NCI-H2227 (cell line): Measurements from ENCODE around the gene CAPN2.

Experiments used
- DNase-seq: peaks from one replicate; lab custom pipeline; 2025; ENCODE audit not compliant: unreplicated experiment; lab: John Stamatoyannopoulos, UW

Gene CAPN2

DNA sequence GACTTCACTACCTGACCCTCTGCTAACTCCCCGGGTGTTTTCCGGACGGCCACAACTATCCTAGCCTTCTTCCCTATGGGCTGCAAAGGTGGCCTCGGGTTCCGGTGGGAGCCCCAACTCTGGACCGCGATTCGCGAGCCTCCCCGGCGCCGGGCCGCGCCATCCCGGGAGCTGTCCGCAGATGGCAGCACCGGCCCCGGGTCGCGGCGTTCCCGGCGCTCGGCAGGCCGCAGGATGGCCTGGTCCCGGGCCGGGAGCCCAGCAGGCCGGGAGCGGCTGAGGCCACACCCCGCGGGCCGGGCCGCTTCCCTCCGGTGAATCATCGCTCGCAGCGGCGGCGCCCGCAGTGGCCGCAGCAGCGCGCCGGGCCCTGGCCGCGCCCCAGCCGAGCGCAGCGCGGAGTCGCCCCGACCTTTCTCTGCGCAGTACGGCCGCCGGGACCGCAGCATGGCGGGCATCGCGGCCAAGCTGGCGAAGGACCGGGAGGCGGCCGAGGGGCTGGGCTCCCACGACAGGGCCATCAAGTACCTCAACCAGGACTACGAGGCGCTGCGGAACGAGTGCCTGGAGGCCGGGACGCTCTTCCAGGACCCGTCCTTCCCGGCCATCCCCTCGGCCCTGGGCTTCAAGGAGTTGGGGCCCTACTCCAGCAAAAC, at the start of gene CAPN2:
TSS of gene CAPN2 (plus strand) at position 346 of the 656 bp plus-strand sequence. CDS start at position 448, 102 bp downstream.
- DNase-seq = peak; percentile 82

DNA sequence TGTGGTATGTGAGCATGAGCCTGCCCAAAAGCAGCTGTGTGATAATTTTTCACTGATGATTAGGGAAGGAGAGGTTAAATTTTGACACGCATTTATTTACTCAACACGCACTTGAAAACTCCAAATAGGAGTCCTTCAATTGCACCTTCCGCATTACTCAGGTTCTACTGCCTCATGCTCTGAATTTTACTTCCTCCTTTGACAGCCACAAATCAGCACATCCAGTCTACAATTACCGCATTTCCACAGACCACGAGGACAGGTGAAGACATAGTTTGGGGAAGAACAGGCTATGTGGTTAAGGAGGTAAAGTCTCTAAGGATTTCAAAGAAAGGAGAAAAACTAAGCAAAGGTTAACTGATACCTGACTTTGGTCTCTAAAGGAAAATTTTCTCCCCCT, 49.4 kb upstream of the CAPN2 start:
- no peak for DNase-seq

DNA sequence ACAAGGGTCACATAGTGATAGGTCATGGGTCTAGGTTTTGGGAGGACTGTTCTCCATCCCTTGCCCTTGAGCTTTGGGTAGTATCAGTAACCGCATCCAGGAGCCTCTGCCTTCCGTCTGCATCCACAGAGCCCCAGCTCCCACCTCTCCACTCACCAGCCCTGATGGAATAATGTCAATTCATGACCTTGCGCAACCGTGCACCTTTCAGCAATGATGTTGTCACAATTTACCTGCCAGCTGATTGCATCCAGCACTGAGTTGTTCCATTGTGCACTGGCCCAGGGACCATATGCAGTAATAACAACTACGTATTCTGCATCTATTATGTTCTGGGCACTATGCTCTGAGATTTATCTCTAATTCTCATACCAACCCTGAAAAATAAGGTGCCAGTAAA, 48.2 kb upstream of the CAPN2 start:
- no peak for DNase-seq

DNA sequence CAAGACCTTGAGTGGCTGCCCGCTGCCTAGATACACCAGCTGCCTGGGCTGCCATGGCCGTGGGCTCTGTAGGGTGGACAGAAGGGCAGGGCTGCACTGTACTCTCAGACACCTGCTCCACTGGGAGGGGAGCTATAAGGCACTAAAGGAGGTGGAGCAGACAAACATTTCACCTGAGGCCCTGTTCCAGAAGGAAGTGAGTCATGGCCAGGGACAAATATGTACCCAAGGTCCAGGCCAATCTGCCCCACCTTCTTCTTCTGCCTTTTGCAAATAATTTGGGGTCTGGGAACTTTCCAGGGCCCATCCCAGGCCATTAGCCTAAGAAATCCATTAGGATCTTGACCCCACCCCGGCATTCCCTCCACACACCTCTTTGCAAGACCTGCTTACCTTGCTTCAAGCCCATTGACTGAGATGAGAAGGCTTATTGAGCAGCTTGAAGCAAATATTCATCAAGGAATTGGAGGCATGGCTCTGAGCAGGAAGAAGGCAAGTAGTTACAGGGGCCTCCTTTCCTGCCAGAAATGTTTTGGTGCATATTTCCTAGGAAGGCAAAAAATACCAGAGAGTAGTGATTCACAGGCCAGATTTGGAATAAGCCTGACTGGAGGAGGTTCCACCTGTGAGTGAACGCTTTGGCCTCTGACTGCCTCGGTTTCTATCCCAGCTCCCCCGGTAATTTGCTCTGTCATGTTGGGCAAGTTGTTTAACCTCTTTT, 46.6 kb upstream of the CAPN2 start, which contains the start of gene CAPN8:
TSS of gene CAPN8 (minus strand) at position 110 of the 721 bp plus-strand sequence. CDS start at position 55, 55 bp downstream.
- DNase-seq = no peak

DNA sequence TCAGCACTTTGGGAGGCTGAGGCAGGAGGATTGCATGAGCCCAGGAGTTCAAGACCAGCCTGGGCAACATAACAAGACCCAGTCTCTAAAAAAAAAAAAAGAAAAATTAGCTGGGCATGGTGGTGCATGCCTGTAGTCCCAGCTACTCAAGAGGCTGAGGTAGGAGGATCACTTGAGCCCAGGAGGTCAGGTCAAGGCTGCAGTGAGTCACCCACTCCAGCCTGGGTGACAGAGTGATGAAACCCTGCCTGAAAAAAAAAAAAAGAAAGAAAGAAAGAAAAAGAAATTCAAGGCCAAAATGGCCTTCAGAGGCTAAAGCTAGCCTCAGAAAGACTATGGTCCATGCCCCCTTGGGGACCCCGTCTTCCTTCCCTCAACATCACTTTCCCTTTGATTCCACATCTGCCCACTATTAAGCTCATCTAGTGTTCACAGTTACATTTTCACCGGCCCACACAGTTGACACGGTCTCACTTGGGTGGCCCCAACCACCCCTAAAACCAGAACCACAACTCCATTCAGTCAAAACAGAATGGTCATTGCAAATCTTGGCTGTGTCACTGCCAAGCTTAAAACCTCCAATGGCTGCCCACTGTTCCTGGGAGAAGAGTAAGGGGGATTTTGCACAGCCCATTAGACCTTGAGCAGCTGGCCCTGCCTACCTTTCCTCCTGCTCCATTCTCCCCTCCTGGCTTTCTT, 44.7 kb upstream of the CAPN2 start:
- DNase-seq = no peak

DNA sequence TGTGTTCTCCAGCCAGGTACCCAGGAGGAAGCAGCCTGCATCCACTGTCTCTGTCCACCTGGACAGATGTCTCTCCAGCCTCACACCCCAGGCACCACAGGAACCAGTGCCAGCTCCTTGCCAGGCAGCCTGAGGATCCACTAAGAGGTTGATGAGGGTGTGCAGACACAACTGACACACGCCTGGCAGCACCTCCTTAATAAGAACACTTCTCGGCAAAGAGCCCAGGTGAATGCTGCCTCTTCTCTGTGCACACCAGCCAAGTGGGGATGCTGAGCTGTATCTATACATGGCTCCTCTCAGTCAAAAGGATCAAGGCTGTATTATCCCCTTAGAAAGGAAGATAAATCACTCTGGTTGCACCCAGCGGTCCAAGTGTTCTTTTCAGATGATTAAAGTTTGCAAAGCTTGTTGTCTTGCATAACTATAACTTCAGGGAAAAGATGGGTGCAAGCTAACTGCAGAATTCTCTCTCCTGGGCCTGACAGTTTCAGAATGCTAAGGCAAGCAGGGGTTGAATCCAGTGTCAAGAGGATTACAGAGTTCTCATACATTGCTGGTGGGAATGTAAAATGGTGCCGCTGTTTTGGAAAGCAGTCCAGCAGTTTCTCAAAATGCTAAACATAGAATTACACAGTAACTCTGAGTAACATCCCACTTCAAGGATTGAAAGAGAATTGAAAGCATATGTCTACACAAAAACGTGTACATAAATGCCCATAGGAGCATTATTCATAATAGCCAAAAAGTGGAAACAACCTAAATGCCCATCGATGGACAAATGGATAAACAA, 43.1 kb upstream of the CAPN2 start:
- DNase-seq = no peak

DNA sequence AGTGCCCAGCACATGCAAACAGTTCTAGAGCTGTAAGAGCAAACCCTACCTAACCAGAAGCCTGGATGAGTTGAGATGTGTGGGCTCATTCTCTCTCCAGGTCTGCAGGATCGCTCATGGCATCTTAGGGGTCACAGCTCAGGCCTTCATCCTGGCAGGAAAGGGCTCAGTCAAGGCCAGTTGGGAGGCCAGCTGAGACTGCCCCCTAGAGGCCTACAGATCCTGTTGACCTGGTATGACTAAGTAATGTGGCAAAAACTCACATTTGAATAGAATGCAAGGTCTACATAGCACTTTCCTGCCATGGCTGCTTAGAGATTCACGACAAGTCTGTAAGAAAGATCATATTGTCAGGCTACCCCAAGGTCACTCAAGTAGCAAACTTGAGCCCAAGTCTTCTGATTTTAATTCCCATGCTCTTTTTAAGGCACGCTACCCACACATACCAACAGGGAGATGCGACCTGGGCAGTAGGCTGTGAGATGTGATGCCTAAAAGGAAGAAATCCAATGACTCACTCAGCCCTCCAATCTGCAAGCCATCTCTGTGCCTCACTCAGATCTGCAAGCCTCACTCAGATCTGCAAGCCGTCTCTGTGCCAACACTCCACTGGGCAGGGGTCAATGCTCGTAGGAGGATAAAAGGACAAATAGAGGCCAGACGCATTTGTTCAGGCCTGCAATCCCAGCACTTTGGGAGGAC, 41.7 kb upstream of the CAPN2 start:
- peak; percentile 25 for DNase-seq

DNA sequence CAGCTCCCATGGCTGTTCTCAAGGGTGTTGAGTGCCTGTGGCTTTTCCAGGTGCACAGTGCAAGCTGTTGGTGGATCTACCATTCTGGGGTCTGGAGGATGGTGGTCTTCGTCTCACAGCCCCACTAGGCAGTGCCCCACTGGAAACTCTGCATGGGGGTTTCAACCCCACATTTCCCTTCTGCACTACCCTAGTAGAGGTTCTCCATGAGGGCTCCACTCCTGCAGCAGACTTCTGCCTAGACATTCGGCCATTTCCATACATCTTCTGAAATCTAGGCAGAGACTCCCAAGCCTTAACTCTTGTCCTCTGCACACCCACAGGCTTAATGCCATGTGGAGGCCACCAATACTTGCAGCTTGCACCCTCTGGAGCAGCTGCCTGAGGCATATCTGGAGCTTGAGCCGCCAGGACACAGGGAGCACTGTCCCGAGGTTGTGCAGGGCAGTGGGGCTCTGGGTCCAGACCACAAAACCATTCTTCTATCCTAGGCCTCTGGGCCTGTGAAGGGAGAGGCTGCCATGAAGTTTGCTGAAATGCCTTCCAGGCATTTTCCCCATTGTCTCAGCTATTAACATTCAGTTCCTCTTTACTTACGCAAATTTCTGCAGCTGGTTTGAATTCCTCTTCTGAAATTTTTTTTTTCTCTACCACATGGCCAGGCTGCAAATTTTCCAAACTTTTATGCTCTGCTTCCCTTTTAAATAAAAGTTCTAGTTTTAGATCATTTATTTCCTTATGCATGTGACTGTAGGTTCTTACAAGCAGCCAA, 38.0 kb upstream of the CAPN2 start:
- DNase-seq = no peak

DNA sequence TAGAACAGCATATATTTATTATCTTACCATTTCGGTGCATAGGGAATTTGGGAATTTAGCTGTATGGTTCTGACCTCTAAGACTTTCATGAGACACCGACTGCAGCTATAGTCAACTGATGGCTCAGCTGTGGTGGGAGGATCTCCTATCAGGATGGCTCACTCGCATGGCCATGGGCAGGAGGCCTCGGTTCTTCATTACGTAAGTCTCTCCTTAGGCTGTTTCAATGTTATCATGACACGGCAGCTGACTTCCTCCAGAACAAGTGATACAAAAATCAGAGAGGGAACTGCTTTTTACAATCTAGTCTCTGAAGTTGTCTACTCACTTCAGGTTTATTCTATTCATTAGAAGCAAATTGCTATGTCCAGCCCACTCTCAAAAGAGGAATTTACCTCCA, 33.5 kb upstream of the CAPN2 start:
- no peak for DNase-seq

DNA sequence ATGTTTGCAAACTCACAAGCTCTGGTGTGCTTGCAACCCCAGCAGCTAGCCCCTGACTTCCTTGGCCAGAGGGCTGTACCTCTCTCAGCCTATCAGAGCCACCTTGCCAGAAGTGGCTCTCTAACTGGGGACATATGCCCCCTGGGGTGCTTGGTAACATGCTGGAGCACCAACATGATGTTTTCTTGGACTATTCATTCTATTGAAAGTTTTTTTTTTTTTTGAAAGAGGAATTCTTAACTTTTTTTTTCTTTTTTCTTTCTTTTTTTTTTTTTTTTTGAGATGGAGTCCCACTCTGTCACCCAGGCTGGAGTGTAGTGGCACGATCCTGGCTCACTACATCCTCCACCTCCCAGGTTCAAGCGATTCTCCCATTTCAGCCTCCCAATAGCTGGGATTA, 32.2 kb upstream of the CAPN2 start:
- no peak for DNase-seq

DNA sequence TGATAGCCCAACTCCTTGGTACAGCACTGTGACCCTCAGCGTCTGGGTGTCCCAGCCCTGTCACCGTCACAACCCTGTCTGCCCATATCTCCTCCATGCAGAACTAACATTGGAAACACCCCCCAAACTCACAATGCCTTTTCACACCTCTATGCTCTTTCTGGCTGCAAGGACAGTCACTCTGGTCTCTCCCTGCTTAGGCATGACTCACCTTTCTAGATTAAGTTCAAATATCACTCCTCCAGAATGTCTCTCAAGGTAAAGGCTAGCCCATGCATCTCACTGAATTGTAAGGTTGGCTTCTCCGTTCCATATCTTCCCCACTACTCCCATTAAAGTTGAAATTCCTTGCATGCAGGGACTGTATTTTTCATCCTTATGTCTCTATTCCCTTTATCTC, 29.8 kb upstream of the CAPN2 start:
- no peak for DNase-seq

DNA sequence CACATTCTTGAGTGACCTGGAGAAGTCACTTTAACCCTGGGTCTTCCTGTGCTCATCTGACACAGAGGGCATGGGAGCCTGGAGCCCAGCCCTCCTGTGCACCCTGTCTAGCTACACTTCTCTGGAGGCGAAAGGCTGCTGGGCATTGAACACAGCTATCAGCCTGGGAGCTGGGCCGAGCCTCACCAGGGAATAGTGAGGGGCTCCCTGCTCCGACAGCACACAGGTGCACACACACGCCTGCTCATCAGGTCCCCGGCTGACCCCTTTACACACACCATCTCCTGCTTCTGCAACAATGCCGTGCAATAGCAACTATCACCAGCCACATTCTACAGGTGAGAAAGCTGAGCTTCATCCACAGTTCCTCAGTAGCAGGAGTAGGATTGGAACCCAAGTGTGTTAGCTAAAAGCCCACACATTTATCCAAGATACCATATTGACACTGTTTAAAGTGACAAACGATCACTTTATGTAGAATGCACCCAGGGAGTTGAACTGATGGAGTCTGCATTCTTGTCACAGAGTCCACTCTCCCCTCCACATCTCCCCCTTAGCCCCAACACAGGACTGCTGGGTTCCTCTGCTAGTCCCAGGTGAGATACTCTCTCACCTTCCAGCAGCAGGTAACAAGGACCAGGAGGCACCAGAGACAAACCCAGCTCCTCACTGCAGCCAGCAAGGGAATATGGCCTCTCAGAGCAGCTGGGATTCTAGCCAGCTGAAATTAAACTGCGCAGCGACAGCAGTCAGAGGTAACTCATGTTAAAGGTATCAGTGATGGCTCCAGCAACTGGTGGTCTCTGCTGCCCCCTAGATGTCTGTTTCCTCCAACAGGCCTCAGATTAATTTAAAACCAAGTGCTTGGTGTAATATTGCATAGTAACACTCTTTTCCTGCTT, 28.5 kb upstream of the CAPN2 start:
- peak; percentile 89 for DNase-seq

DNA sequence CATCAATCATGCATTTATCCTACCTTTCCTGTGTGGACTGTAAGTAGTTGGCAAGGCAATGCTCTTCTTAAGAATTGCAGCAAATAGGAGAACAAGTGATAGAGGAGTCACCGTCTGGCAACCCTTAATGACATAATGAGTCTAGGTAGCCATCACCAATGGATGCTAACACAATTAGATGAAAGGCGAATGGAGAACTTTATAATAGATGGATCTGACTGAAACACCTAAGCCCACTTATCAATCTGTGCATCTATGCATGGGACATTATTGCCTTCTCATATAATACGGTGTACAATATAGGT, 27.9 kb upstream of the CAPN2 start:
- no peak for DNase-seq

DNA sequence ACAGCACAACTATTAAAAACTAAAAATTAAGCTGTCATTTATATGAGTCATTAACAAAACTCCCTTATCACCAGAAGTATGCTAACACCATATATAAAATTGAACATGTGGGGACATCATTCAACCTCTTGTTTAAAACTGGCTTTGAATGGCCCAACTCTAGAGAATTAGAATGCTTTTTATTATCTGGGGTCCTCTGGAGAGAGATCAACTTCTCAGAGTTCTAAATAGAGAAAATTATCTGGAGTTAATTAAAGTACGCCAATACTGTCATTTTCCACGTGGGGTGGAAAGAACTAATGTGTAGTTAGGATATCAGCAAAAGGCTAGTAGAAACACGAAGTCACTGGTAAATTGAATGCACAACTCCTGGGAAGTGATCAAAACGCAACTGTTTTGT, 21.2 kb upstream of the CAPN2 start:
- no peak for DNase-seq

DNA sequence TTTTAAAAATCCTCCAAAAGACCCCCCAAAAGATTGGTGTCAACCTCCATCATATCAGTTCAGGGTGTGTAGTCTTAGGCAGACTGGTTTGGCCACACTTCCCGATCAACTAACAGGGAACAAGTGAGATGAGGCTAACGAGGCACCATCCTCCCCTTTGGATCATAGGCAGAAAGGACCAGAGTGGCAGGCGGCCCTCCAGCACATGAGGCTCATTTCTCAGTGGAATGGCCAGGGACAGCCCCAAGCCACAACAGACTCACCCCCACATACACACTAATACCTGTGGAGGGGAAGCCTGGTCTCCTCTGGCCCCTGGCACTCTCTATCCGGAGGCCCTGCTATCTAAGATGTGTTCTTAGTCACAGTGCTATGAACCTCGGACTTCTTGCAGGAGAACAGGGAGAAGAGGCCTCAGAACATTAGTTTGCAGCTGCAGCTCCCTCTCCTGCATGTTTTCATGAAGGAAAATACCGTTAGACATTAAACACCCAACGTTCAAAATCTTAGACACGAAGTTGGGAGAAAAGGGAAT, 17.3 kb upstream of the CAPN2 start:
- no peak for DNase-seq

DNA sequence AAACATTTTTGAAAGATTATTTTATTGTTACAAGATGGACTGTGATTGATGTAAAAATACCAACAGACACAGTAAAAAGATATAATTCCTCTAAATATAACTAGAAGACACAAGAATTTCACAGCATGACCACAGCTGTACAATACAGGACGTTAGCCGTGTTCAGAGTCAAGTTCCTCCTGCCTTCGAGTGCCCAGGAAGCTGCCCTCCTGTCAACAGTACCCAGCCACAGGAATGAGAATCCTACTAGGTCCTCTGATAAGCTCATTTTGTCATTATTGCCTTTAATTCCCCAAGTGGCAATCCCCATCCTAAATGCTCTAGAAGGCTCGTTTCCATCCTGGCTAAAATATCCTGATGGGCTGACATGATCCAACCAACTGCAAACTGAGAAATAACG, 16.4 kb upstream of the CAPN2 start:
- DNase-seq = no peak

DNA sequence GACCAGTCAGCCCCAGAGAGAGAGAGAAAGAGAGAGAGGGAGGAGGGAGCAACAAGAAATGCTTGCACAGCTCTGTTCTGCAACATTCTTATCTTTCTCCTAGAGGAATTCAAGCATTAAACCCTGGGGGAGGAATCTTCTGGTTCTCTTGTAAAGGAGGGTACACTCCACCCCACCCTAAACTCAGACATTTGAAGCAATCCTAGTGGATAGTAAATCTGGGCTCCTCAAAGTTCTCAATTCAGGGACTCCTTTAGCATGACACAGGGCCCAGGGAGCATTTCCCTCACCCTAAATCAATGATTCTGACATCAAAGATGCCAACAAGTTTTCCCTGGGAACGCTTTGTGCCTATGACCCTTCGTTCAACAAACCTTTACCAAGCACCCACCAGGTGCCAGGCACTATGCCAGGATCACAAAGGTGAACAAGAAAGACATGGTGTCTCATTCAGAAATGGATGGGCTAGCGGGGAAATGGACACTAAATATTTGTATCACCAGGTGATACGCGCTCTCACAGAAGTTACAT, 11.9 kb upstream of the CAPN2 start:
- no peak for DNase-seq

DNA sequence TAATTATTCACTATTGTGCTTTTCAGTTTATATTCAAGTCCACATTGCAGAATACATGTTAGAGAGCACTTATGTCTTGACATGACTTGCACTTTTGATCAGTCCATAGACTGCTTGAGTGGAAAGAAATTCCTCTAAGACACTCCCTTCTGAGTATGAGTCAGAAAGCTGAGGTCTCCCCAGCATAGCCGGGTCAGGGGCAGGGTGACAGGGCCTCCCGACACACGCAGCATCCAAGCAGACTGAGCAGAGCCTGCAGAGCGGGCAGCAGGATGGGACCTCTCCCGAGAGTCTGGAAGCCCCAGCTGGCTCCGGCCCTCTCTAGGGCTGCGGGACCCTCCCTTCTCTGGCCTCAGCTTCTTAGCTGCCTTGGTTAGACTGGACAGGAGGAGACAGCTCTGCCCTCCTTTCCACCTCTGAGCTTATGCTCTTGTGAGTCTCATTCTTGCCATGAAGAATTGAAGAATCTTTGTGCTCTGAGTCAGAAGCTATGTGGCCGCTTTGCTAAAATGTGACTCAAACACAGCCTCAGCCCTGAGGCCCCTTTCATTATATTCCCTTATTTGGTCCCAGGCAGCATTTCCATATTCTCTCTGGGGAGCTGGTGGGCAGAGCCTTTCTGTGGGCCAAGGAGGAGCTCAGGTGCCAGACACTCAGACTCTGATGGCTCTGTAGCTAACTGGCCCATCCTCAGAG, 11.2 kb upstream of the CAPN2 start:
- DNase-seq = peak; percentile 16
